ENCODE data around the gene FBXO45. TPM values are rescaled to one million over a fixed set of nuclear protein-coding genes. Genes with fewer than 3 reads are reported as not detected.
"Not testable (repeated sequence)": the region's sequence is repeated elsewhere in the genome, so short reads cannot be mapped to it uniquely, and the experiment has no call there.

FBXO45 gene
- total RNA-seq, 1 donor from 2014 or later = 17.5 TPM

DNA sequence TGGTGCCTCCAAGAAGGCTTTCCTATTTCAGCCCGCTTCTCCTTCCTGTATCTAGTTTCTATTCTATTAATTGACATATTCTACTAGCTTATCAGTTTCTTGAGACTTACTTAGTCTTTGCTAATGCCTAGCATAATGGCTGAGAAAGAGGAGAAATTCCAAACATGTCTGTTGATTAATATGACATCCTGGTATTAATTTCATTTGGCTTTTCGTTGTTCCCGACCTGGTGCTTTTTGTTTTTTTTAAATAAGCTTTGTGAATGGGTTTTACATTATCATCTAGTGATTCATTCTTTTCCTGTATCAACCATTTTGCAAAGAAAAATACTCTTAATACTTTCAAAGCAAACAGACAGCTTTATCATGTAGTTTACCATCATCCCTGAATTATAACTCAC, 13.2 kb upstream of the FBXO45 start:
- intact Hi-C loops (cut with micrococcal nuclease) = no loop called here

DNA sequence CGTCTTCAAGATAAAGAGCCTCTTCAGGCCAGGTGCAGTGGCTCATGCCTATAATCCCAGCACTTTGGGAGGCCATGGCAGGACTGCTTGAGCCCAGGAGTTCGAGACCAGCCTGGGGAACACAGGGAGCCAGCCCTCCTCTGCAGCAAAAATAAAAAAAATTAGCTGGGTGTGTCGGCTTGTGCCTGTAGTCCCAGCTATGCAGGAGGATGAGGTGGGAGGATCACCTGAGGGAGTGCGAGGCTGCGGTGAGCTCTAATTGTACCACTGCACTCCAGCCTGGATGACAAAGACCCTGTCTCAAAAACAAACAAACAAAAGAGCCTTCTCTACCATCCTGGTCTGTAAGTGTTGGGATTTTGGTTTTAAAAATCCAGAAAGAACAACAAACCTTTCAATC, 11.2 kb upstream of the FBXO45 start:
- intact Hi-C loops (cut with micrococcal nuclease) = no loop called here

DNA sequence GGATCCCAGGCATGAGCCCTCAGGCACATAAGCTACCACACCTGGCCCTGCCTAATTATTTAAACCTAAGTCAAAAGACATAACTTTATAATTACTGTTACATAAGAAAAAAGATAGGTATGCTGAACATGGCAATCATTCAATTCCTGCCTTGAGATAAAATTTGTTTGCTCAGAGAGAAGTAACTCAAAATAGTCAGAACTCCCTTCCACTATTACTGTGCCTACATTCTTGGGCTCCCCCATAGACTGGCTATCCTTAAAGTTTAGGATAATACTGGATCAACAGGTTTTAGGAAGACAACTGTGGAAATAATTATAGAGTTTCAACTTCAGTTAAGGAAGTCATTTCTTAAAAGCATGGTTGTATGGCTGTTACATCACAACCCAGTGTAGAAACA, 10.0 kb upstream of the FBXO45 start:
- intact Hi-C loops (cut with micrococcal nuclease) = no loop called here

DNA sequence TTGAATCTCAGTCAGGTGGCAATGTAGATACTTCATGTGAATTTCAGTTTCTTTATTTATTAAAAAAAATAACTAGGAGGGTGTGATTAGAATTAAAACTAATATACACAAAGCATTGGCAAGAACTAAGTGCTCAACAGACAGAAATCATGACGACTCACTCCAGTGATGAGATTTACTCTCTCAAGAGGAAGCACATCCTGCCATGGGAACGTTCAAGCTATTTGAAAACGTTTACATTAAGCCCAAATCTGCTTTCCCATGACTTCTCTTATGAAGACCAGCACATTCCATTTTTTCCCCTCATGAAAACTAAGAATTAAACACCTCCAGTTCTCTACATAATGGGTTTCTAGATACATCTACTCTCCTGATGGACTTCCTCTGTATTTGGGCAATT, 8.6 kb upstream of the FBXO45 start:
- intact Hi-C loops (cut with micrococcal nuclease) = no loop called here

DNA sequence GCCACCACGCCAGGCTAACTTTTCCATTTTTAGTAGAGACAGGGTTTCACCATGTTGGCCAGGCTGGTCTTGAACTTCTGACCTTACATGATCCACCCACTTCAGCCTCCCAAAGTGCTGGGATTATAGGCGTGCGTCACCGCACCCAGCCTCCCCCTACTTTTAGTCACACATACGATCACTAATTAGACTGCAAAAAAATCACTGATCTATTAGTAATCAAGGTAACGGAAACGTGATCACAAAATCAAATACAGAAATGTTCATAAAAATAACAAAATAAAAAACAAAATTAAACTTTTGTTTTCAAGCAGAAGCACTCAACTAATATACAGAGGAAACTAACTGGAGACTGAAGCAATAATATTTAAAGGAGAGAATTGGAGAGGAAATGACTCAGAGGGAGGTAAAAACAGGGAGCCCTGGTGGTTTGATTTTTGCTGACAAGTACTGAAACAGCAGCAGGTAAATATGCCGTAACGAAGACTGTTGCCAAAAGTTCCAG, 4.7 kb upstream of the FBXO45 start:
- intact Hi-C loops (cut with micrococcal nuclease) = loop anchor here (1.0 kb wide), 1 partner anchor 26 kb away; no protein-coding TSS in a partner anchor

DNA sequence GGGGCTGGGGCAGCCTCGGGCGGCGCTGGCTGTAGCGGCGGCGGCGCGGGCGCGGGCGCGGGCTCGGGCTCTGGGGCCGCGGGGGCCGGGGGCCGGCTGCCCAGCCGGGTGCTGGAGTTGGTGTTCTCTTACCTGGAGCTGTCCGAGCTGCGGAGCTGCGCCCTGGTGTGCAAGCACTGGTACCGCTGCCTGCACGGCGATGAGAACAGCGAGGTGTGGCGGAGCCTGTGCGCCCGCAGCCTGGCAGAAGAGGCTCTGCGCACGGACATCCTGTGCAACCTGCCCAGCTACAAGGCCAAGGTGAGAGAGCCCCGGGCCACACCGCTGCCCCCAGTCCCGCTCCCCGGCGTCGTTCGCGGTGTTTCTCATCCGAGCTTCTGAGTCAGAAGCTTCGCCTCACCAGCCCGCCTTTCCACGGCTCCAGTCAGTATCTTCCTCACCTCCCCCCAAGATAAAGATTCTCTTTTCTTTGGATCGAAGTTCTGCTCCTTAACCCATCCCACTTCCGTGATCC, 600 bp downstream of the FBXO45 start:
- intact Hi-C loops (cut with micrococcal nuclease) = loop anchor here (1.0 to 2.0 kb wide), 3 partner anchors 29 to 250 kb away; partner anchors contain the start of gene DYNLT2B

DNA sequence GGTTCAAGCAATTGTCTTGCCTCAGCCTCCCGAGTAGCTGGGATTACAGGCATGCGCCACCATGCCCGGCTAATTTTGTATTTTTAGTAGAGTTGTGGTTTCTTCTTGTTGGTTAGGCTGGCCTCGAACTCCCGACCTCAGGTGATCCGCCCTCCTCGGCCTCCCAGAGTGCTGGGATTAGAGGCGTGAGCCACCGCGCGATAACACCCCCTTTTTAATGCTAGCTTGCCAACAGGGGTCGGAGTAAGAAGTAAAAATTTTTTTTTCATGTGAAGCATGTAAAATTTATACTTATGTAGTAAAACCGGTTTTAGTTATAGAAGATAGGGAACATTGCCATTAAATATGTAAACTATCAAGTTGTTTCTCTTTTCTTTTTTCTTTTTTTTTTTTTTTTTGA, 1.9 kb downstream of the FBXO45 start:
- intact Hi-C loops (cut with micrococcal nuclease) = not testable (repeated sequence)

DNA sequence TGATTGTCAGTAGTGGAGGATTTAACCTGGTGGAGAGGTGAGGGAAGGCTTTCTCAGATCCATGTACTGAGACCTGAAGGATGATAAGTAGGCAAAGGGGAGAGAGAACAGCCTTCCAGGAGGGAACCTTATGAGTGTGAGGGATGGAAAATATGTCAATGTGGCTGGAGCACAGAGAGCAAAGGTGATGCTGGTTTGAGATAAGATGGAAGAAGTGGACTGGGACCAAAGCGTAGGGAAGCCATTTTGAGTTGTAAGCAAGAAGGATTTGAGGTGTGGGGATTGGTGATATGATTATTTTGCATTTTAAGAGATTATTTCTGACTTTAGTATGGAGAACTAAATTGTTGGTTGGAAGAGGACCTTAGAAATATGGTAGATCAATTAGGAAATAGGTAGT, 3.9 kb downstream of the FBXO45 start:
- intact Hi-C loops (cut with micrococcal nuclease) = no loop called here

DNA sequence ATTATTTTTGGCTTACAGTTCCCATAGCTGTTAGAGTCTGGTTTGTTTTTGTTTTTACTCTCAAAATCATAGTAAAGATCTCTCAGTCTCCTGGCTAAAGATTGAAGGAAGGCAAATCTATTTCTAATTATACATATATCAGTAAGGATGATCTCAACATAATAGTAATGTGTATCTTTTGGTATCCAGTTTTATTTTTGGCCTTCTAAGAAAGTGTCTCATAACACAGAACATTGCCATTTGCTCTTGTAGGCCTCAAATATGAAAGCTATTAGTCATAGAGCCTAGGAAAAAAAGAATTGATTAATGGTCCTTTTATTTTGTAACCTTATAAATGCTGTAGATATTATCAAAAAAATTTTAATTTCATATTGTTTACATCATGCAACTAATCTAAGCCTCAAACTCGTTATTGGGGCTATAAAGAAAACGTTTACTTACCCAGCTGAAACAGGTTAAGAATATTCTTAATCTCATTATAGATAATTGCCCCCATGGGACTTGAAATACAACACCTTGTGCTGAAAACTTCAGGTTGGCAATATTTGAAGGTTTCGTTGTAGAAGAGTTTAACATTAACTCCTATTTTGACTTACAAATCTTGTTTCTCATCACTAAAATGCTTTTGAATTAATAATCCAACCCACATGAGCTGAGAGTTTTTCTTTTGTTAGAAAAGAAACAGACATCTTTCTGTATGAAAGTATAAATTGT, 16.7 kb downstream of the FBXO45 start:
- intact Hi-C loops (cut with micrococcal nuclease) = no loop called here

DNA sequence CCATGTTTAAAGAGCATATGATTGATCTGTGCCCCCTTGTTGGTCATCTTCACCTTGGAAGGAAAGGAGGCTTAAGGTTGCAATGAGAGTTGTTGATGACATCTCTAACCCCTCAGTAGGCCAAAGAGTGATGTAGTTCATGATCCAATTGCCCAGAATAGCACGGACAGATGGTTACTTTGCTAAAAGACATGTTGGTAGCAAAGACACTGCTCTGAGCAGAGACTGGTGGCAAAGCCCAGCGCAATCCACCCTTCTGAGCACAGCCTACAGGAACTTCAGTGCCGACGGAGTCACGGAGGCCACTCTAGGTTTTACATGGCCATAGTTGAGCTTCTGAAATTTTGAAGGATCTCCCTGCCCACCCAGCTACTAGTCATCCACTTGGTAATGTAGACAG, 21.8 kb downstream of the FBXO45 start:
- intact Hi-C loops (cut with micrococcal nuclease) = no loop called here

DNA sequence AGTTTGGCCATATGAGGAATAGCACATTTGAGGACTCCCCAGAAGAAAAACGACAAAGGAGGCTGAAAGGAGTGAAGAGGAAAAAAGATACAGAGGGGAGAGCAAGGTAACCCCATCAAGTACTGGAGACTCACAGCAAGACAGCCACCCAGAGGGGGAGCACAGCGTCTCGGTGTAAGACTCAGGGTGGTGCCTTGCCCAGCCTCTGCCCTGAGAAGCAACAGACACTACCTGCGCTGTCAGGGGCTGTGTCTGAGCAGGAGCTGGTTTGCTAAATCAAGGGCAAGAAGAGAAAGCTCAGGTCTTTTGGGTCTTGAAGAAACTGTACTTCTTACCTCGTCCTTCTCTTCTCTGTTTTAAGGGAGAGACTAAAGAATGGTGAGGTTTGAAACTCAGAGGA, 27.9 kb downstream of the FBXO45 start:
- intact Hi-C loops (cut with micrococcal nuclease) = loop anchor here (5.0 kb wide), 1 partner anchor 626 kb away; no protein-coding TSS in a partner anchor

DNA sequence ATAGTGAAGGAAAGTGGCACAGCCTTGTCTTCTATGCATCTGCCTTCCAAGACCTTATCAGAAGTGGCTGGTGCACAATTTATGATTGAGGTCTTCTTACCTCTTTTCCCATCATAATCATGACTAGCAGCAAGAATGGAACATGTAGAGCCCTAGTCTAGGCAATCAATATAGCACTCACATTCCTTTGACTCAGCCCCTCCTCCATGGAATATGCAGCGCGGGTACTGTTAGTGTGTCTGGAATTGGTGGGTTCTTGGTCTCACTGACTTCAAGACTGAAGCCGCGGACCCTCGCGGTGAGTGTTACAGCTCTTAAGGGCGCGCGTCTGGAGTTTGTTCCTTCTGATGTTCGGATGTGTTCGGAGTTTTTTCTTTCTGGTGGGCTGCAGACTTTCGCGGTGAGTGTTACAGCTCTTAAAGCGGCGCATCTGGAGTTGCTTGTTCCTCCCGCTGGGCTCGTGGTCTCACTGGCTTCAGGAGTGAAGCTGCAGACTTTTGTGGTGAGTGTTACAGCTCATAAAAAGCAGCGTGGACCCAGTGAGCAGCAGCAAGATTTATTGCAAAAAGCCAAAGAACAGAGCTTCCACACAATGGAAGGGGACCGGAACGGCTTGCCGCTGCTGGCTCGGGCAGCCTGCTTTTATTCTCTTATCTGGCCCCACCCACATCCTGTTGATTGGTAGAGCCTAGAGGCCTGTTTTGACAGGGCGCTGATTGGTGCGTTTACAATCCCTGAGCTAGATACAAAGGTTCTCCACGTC, 29.7 kb downstream of the FBXO45 start:
- intact Hi-C loops (cut with micrococcal nuclease) = loop anchor here (1.0 to 5.0 kb wide), 2 partner anchors 29 to 624 kb away; no protein-coding TSS in a partner anchor

DNA sequence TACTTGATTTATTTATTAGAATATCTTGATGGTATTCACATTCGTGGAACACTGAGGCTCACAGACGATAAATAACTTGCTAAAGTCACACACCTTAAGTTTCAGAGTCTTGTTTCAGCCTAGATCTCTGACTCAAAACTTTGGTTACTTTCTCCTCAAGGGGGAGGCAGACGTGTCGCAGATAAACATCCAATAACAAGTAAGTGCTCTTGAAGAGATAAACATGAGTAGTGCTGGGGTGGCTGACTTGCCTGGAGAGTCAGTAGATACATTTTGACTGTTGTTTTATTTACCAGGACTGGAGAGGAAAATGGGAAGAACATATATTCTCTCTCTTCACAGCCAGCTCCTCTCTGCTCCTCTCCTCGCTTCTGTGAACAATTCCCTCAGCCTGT, 31.3 kb downstream of the FBXO45 start:
- intact Hi-C loops (cut with micrococcal nuclease) = loop anchor here (5.0 kb wide), 1 partner anchor 623 kb away; no protein-coding TSS in a partner anchor

DNA sequence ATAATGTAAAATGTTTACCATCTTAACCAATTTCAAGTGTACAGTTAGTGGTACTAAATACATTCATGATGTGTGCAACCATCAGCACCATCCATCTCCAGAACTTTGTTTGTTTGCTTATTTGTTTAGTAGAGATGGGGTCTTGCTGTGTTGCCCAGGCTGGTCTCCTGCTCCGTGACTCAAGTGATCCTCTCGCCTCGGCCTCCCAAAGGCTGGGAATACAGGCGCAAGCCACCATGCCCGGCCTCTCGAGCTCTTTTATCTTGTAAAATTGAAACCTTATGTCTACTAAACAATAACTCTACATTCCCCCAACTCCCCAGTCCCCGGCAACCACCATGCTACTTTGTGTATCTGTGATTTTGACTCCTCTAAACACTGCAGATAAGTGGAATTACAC, 31.9 kb downstream of the FBXO45 start:
- intact Hi-C loops (cut with micrococcal nuclease) = no loop called here

DNA sequence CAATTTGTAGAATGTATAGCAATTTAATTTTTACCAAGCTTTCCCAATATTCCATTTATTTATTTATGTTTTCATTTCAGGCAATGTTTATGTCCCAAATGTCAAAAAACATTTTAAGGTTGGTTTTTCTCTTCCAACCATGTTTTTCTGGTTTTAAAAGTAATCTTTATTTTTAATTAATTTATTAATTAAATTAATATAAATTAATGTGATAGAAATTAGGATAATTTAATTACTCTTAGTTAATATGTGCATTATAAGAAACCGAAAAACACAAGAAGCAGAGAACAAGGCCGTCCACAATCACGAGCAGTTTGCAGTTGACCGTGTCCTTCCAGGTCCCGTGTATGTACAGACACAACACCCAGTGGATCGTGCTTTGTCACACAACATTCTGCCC, 34.2 kb downstream of the FBXO45 start:
- intact Hi-C loops (cut with micrococcal nuclease) = no loop called here

DNA sequence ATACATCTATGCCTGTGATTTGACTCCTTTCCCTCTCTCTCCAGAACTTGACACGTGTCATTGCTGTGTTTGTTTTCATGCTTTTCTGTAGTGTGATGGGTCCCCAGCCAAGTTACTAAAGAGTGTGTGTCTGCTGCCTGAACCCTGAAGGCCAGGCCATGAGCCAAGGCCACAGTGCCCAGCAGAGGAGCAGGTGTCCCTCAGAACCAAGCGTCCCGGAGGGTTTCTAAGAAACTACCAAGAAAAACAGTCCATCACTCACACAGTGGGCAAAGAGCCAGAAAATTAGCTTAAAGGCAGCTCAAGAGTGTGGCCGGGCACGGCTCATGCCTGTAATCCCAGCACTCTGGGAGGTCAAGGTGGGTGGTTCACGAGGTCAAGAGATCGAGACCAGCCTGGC, 35.2 kb downstream of the FBXO45 start:
- intact Hi-C loops (cut with micrococcal nuclease) = loop anchor here (1.0 kb wide), 1 partner anchor 339 kb away; the partner anchor contains the start of gene NCBP2

DNA sequence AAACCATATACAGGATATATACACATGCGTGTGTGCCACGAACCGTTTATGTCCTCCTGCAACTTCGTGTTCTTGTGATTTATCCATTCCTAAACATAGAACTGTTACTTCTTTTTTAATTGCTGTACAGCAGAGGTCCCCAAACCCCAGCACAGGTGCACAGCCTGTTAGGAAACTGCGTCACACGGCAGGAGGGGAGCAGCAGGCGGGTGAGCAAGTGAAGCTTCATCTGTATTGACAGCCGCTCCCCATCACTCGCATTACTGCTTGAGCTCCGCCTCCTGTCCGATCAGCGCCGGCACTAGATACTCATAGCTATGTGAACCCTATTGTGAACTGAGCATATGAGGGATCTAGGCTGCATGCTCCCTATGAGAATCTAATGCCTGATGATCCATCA, 36.1 kb downstream of the FBXO45 start:
- intact Hi-C loops (cut with micrococcal nuclease) = loop anchor here (1.0 kb wide), 1 partner anchor 338 kb away; the partner anchor contains the start of gene NCBP2

DNA sequence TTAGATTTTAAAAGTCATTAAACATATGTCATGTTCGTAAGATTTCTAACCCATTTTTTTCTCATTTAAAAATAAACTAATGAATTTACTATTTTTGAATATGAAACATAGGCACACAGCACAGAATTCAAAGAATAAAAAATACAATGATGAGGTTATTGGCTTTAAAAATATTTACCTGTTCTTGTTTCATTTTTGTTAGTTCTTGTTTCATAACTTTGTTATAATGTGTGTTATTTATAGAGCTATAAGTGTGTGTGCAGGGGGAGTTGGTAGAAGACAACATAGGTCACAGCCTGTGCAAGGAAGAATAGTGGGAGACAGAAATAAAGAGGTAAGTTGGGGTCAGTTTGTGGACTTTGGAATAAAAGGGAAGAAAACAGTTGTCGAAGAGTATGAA, 40.2 kb downstream of the FBXO45 start:
- intact Hi-C loops (cut with micrococcal nuclease) = loop anchor here (1.0 to 2.0 kb wide), 11 partner anchors 24 to 360 kb away; partner anchors contain the start of genes CEP19, FBXO45, NCBP2 and NRROS

DNA sequence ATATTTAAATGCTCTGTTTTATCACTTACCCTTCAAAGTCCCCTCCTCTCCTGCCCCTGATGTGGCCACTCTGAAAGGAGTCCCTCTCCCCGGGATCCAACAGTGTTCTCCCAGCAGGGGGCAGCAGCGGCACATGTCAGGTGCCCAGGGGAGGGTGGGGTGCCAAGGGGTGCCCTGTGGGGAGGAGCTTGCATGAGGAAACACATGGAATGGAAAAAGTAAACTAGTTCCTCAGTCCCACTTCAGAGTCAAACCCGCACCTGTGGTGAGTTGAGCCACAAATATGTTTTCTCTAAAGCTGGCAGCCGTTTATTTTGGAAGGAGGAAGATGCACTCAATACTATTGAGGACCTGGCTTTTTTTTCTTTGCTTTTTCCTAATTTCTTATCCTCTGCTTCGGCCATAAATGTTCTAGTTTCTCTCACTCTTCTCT, 40.9 kb downstream of the FBXO45 start:
- intact Hi-C loops (cut with micrococcal nuclease) = loop anchor here (1.0 to 2.0 kb wide), 11 partner anchors 23 to 359 kb away; partner anchors contain the start of genes CEP19, FBXO45, NCBP2 and NRROS

DNA sequence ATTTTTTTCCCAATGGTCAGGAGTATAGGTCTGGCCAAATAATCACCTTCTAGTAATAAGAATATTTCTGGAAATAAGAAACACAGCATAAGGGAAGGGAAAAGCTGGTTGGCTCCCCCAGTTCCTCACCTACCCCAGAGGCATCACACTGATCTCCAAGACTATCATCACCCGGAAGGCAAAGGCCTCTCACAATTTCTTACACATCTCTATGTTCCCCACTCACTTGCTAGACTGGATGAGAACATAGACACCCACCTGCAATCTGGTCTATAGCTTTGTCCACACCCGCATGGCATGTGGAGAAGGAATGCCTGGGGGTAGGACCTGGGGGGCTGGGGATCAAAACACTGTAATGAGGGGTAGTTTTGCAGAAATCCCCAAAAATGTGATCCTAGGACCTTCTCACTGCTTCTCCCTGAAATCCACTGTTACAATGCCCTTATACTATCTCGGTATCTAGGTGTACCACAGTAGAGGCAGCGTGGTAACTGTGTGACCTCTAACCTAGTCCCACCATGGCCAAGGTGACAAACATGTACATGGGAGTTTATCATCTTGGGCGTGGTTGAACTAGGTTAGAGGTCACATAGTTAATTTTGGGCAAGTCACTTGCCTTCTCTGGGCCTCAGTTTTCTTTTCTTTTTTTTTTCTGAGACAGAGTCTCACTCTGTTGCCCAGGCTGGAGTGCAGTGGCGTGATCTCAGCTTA, 41.5 kb downstream of the FBXO45 start:
- intact Hi-C loops (cut with micrococcal nuclease) = loop anchor here (1.0 to 2.0 kb wide), 11 partner anchors 22 to 359 kb away; partner anchors contain the start of genes CEP19, FBXO45, NCBP2 and NRROS
